GM21515 (cell line): Measurements from ENCODE around the gene TTC22.

ENCODE experiments used
- ATAC-seq: cut with Tn5 transposase; IDR thresholded peaks from one replicate; pipeline ENCODE4 v1.9.1; 2021; ENCODE audit not compliant: unreplicated experiment

TTC22 gene

GRCh38 chr1:54800899-54801759 is at the start of gene TTC22:
Gene TTC22, minus strand, starts transcription at chr1:54801323. Its CDS starts 160 bp downstream, at chr1:54801163.
- peak; percentile 77 for ATAC-seq

GRCh38 chr1:54850737-54851136 is 49.6 kb upstream of the TTC22 start:
- no peak for ATAC-seq

GRCh38 chr1:54850069-54850730 is 49.1 kb upstream of the TTC22 start:
- no peak for ATAC-seq

GRCh38 chr1:54849219-54850068 is 48.3 kb upstream of the TTC22 start:
- no peak for ATAC-seq

GRCh38 chr1:54848134-54848948 is 47.2 kb upstream of the TTC22 start:
- ATAC-seq, result no peak

- no peak for ATAC-seq
Observed at GRCh38 chr1:54846716-54847284, 45.7 kb upstream of the TTC22 start.

- ATAC-seq, result no peak
Observed at GRCh38 chr1:54846301-54846700, 45.2 kb upstream of the TTC22 start.

- ATAC-seq, result no peak
Observed at GRCh38 chr1:54845772-54846171, 44.6 kb upstream of the TTC22 start.

- no peak for ATAC-seq
Observed at GRCh38 chr1:54844564-54844963, 43.4 kb upstream of the TTC22 start.

GRCh38 chr1:54843449-54843848 is 42.3 kb upstream of the TTC22 start:
- no peak for ATAC-seq

GRCh38 chr1:54842963-54843362 is 41.8 kb upstream of the TTC22 start:
- no peak for ATAC-seq

- no peak for ATAC-seq
Observed at GRCh38 chr1:54842206-54842915, 41.2 kb upstream of the TTC22 start.

GRCh38 chr1:54839824-54840223 is 38.7 kb upstream of the TTC22 start:
- ATAC-seq, result no peak

GRCh38 chr1:54838565-54839180 is 37.5 kb upstream of the TTC22 start:
- ATAC-seq, result no peak

GRCh38 chr1:54837002-54837853 is 36.1 kb upstream of the TTC22 start:
- no peak for ATAC-seq

GRCh38 chr1:54836594-54836993 is 35.5 kb upstream of the TTC22 start:
- no peak for ATAC-seq

GRCh38 chr1:54835970-54836369 is 34.8 kb upstream of the TTC22 start:
- ATAC-seq, result no peak
